ENCODE results near the gene MYDGF.

GRCh38 chr19:4624301-4624700 lies 45.8 kb downstream of the MYDGF start:
- TF ChIP-seq EZH2phosphoT487 (IDR thresholded peaks at IDR 0.05; ENCODE audit: insufficient read depth, low read depth) = no peak
- no peak for TF ChIP-seq EZH2 (IDR thresholded peaks at IDR 0.05; ENCODE audit: insufficient read depth, poor library complexity, severe bottlenecking)
